K562 (cell line): Measurements from ENCODE around the gene CARMIL1. TPM values are rescaled to one million over a fixed set of nuclear protein-coding genes. Genes with fewer than 3 reads are reported as not detected.

ENCODE experiments used
- ATF7 ChIP-seq: fragments of 450-650 bp; IDR thresholded peaks from 2 replicates; pipeline ENCODE4 v1.7.1; 2014; ENCODE audit warnings: mild to moderate bottlenecking, moderate library complexity
- DDX20 ChIP-seq: fragments of 450-650 bp; IDR thresholded peaks from 2 replicates; pipeline ENCODE4 v1.6.1; 2016; ENCODE audit warnings: missing genetic modification characterization, low read depth, mild to moderate bottlenecking, missing compliant biosample characterization, moderate library complexity
- FOXA1 ChIP-seq: fragments of 450-650 bp; IDR thresholded peaks from 2 replicates; pipeline ENCODE4 v1.6.1; 2016; ENCODE audit warnings: mild to moderate bottlenecking, borderline replicate concordance
- FOXK1 ChIP-seq: sonication (generic); formaldehyde crosslinking; IDR thresholded peaks from 2 replicates; pipeline ENCODE4 v1.8.0; 2022; ENCODE audit warnings: missing genetic modification reagents, mild to moderate bottlenecking, borderline replicate concordance
- GABPA ChIP-seq: fragments of 200-800 bp; sonication (Bioruptor generic); conservative IDR thresholded peaks from 2 replicates; pipeline ENCODE4 v1.6.1; 2016; ENCODE audit warnings: low read depth, missing genetic modification characterization, missing compliant biosample characterization
- KAT8 ChIP-seq: fragments of 450-650 bp; IDR thresholded peaks from 2 replicates; pipeline ENCODE4 v1.6.1; 2016; ENCODE audit warnings: low read depth, mild to moderate bottlenecking
- MYNN ChIP-seq, 2 experiments: sonication (generic); formaldehyde crosslinking in 1 of 2; IDR thresholded peaks; 2 replicates each; pipeline versions ENCODE4 v1.5.0 to v1.6.1; 2016 to 2020; ENCODE audit warnings: antibody characterized with exemption in 1 of 2, missing genetic modification reagents in 1 of 2
- PCBP2 ChIP-seq: fragments of 200-400 bp; formaldehyde crosslinking; IDR thresholded peaks from 2 replicates; pipeline ENCODE4 v1.6.1; 2018; ENCODE audit warnings: low read length, low read depth, mild to moderate bottlenecking, moderate library complexity; ENCODE audit not compliant: poor library complexity, severe bottlenecking
- PTRF ChIP-seq: fragments of 450-650 bp; IDR thresholded peaks from 2 replicates; pipeline ENCODE4 v1.6.1; 2016; ENCODE audit warnings: mild to moderate bottlenecking, missing genetic modification characterization, missing compliant biosample characterization
- SETDB1 ChIP-seq: IDR thresholded peaks from one replicate; pipeline ENCODE4 v1.6.1; 2012; ENCODE audit warnings: low read length, control low read depth, inconsistent platforms
- ZBTB7A ChIP-seq: IDR thresholded peaks from 2 replicates; pipeline ENCODE4 v1.6.1; 2011; ENCODE audit warnings: low read depth, mild to moderate bottlenecking, low read length, moderate library complexity, borderline replicate concordance; ENCODE audit not compliant: control insufficient read depth
- ZNF124 ChIP-seq: sonication (generic); formaldehyde crosslinking; IDR thresholded peaks from 2 replicates; pipeline ENCODE4 v1.8.1; 2022; ENCODE audit warnings: missing genetic modification reagents
- polyA plus RNA-seq, 8 experiments: library from polyadenylated mRNA; depleted of rRNA in 4 of 8; stranded (reverse) in 5 of 8; unstranded in 3 of 8; fragments of >200 nt; fragmentation: Nextera tagmentation in 2 of 8; fragmentation: Illumina TruSeq in 1 of 8; extraction: Ambion mirVana in 2 of 8; extraction: Trizol in 1 of 8; gene quantifications; 2 replicates each; pipeline versions ENCODE4 v1.2.1 to v1.2.3, GENCODE V29; 2011 to 2014; ENCODE audit warnings: inconsistent platforms in 1 of 8, missing spikeins in 1 of 8
- total RNA-seq, 7 experiments: library from RNA; depleted of rRNA in 6 of 7; stranded (reverse); fragments of >200 nt in 6 of 7; fragmentation: Illumina TruSeq in 2 of 7; extraction: Trizol in 2 of 7; gene quantifications; 2 replicates each; pipeline versions ENCODE4 v1.2.1 to v1.2.3, GENCODE V29; 2011 to 2021; ENCODE audit warnings: low replicate concordance in 1 of 7
- TF ChIP-seq, protein P1 (sequence below): sonication (generic); formaldehyde crosslinking; IDR thresholded peaks from 2 replicates; pipeline ENCODE4 v1.8.1; 2023; ENCODE audit warnings: mild to moderate bottlenecking, missing genetic modification reagents
- TF ChIP-seq, protein P2 (sequence below), 3 experiments: IDR thresholded peaks in 2 of 3; conservative IDR thresholded peaks in 1 of 3; 2 replicates each; pipeline ENCODE4 v1.5.1; 2011 to 2012; ENCODE audit warnings: low read length in 3 of 3, mild to moderate bottlenecking in 3 of 3, control low read depth in 2 of 3, improper control_type of control experiment in 1 of 3, inconsistent platforms in 1 of 3, low read depth in 1 of 3, mixed read lengths in 1 of 3, moderate library complexity in 1 of 3; ENCODE audit not compliant: insufficient read depth in 2 of 3
- TF ChIP-seq, protein P3 (sequence below): sonication (generic); formaldehyde crosslinking; IDR thresholded peaks from 2 replicates; pipeline ENCODE4 v1.8.0; 2022; ENCODE audit warnings: mild to moderate bottlenecking, missing genetic modification reagents
- TF ChIP-seq, protein P4 (sequence below): fragments of 250-450 bp; sonication (Bioruptor Pico); IDR thresholded peaks from 2 replicates; pipeline ENCODE4 v1.8.0; 2022; ENCODE audit warnings: inconsistent platforms
- TF ChIP-seq, protein P5 (sequence below): sonication (generic); formaldehyde crosslinking; IDR thresholded peaks from 2 replicates; pipeline ENCODE4 v1.8.0; 2022; ENCODE audit warnings: mild to moderate bottlenecking, missing genetic modification reagents
- TF ChIP-seq, protein P6 (sequence below): sonication (generic); formaldehyde crosslinking; IDR thresholded peaks from 2 replicates; pipeline ENCODE4 v1.8.0; 2023; ENCODE audit warnings: mild to moderate bottlenecking, missing genetic modification reagents

CARMIL1 gene
- total and polyA plus RNA-seq, 9 of the 15 experiments (the other 6 are each of a cell fraction or from before 2014, with no cell fraction given): 0.04 to 0.32 (median 0.10) TPM; not detected in 1

DNA sequence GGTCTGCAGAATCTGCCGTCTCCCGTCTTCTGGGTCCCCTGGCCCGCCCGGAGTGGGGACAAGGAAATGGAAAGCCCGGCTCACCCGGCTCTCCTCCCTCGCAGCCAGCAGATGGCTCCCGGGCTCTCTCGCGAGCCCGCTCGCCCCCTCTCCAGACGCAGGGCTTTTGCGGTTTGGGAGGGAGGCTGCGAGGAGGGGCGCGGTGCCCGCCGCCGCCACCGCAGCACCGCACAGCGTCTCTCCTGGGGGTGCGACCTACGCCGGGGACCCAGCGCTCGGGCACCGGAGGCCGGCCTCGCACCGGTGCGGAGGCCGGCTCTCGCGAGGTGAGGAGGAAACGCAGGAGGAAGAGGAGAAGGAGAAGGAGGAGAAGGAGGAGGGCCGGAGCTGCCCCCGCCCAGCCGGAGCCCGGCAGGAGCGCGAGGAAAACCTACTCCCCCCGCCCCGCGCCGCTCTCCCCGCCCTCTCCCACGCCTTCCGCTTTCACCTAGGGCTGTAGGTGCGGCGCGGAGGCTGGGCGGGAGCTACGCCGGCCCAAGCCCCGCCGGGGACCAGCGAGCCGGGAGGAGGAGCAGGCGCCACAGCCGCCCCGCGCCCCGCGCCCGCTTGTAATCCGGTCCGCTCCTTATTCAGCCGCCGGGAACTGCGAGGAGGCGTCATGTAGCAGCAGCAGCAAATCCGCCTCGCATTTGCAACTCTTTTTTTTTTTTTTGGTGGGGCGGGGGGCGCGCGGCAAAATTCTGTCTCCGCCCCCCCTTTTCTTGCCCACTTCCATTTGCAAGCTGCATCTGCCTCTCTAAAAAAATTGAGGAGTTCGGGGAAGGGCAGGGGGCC lies at the start of gene CARMIL1 (continued):
- TF ChIP-seq, protein P1, sequence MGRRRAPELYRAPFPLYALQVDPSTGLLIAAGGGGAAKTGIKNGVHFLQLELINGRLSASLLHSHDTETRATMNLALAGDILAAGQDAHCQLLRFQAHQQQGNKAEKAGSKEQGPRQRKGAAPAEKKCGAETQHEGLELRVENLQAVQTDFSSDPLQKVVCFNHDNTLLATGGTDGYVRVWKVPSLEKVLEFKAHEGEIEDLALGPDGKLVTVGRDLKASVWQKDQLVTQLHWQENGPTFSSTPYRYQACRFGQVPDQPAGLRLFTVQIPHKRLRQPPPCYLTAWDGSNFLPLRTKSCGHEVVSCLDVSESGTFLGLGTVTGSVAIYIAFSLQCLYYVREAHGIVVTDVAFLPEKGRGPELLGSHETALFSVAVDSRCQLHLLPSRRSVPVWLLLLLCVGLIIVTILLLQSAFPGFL (CRISPR knock-in tag): no peak; the same call in 1 of the 2 replicates
- peak; percentile 29; the same call in 1 of the 2 replicates for TF ChIP-seq GABPA (tag)
- TF ChIP-seq PTRF (tag): no peak
- TF ChIP-seq KAT8: no peak
- TF ChIP-seq PCBP2: no peak
- no peak for TF ChIP-seq MYNN (IDR thresholded peaks at IDR 0.05)
- TF ChIP-seq MYNN (CRISPR knock-in tag; IDR thresholded peaks at IDR 0.05): no peak
- TF ChIP-seq, protein P2, sequence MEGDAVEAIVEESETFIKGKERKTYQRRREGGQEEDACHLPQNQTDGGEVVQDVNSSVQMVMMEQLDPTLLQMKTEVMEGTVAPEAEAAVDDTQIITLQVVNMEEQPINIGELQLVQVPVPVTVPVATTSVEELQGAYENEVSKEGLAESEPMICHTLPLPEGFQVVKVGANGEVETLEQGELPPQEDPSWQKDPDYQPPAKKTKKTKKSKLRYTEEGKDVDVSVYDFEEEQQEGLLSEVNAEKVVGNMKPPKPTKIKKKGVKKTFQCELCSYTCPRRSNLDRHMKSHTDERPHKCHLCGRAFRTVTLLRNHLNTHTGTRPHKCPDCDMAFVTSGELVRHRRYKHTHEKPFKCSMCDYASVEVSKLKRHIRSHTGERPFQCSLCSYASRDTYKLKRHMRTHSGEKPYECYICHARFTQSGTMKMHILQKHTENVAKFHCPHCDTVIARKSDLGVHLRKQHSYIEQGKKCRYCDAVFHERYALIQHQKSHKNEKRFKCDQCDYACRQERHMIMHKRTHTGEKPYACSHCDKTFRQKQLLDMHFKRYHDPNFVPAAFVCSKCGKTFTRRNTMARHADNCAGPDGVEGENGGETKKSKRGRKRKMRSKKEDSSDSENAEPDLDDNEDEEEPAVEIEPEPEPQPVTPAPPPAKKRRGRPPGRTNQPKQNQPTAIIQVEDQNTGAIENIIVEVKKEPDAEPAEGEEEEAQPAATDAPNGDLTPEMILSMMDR (IDR thresholded peaks at IDR 0.05 in 2 of 3, conservative IDR thresholded peaks at IDR 0.05 in 1 of 3; ENCODE audit: insufficient read depth in 2 of 3, low read depth in 1 of 3, low read length in 3 of 3): peak; percentile 70 to 85 (median 70)
- TF ChIP-seq ZBTB7A: peak; percentile 53; the same call in 1 of the 2 replicates
- no peak for TF ChIP-seq DDX20 (tag)
- TF ChIP-seq, protein P3, sequence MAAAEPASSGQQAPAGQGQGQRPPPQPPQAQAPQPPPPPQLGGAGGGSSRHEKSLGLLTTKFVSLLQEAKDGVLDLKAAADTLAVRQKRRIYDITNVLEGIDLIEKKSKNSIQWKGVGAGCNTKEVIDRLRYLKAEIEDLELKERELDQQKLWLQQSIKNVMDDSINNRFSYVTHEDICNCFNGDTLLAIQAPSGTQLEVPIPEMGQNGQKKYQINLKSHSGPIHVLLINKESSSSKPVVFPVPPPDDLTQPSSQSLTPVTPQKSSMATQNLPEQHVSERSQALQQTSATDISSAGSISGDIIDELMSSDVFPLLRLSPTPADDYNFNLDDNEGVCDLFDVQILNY (CRISPR knock-in tag): no peak
- TF ChIP-seq, protein P4, sequence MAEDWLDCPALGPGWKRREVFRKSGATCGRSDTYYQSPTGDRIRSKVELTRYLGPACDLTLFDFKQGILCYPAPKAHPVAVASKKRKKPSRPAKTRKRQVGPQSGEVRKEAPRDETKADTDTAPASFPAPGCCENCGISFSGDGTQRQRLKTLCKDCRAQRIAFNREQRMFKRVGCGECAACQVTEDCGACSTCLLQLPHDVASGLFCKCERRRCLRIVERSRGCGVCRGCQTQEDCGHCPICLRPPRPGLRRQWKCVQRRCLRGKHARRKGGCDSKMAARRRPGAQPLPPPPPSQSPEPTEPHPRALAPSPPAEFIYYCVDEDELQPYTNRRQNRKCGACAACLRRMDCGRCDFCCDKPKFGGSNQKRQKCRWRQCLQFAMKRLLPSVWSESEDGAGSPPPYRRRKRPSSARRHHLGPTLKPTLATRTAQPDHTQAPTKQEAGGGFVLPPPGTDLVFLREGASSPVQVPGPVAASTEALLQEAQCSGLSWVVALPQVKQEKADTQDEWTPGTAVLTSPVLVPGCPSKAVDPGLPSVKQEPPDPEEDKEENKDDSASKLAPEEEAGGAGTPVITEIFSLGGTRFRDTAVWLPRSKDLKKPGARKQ: no peak
- TF ChIP-seq SETDB1: no peak
- TF ChIP-seq, protein P5, sequence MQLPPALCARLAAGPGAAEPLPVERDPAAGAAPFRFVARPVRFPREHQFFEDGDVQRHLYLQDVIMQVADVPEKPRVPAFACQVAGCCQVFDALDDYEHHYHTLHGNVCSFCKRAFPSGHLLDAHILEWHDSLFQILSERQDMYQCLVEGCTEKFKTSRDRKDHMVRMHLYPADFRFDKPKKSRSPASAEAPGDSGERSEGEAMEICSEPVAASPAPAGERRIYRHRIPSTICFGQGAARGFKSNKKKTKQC: no peak
- no peak for TF ChIP-seq FOXA1
- no peak; the same call in 1 of the 2 replicates for TF ChIP-seq ATF7
- TF ChIP-seq, protein P6, sequence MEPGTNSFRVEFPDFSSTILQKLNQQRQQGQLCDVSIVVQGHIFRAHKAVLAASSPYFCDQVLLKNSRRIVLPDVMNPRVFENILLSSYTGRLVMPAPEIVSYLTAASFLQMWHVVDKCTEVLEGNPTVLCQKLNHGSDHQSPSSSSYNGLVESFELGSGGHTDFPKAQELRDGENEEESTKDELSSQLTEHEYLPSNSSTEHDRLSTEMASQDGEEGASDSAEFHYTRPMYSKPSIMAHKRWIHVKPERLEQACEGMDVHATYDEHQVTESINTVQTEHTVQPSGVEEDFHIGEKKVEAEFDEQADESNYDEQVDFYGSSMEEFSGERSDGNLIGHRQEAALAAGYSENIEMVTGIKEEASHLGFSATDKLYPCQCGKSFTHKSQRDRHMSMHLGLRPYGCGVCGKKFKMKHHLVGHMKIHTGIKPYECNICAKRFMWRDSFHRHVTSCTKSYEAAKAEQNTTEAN (CRISPR knock-in tag): no peak
- TF ChIP-seq FOXK1: no peak
- TF ChIP-seq ZNF124: no peak
